ENCODE data around the gene CRX.

- TF ChIP-seq, protein P1, sequence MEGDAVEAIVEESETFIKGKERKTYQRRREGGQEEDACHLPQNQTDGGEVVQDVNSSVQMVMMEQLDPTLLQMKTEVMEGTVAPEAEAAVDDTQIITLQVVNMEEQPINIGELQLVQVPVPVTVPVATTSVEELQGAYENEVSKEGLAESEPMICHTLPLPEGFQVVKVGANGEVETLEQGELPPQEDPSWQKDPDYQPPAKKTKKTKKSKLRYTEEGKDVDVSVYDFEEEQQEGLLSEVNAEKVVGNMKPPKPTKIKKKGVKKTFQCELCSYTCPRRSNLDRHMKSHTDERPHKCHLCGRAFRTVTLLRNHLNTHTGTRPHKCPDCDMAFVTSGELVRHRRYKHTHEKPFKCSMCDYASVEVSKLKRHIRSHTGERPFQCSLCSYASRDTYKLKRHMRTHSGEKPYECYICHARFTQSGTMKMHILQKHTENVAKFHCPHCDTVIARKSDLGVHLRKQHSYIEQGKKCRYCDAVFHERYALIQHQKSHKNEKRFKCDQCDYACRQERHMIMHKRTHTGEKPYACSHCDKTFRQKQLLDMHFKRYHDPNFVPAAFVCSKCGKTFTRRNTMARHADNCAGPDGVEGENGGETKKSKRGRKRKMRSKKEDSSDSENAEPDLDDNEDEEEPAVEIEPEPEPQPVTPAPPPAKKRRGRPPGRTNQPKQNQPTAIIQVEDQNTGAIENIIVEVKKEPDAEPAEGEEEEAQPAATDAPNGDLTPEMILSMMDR (IDR thresholded peaks at IDR 0.05) = no peak
- TF ChIP-seq POLR2A (IDR thresholded peaks at IDR 0.05) = no peak
- TF ChIP-seq EP300 (IDR thresholded peaks at IDR 0.05) = no peak
Measured at GRCh38 chr19:47854459-47854858, 32.7 kb downstream of the CRX start.

Data from ovary (tissue), 3 donors.